CD4-positive, alpha-beta T cell treated with Interleukin-6 at 100 ng/mL for 8 hours (primary cell): ENCODE results near the gene INPP4B.

Source experiments
- DNase-seq: peaks from one replicate; pipeline ENCODE4 v3.0.0-alpha.2; 2020; ENCODE audit warnings: mixed read lengths, low spot score

Gene INPP4B

GRCh38 chr4:142572071-142572470 lies 274.0 kb downstream of the INPP4B start:
- no peak for DNase-seq

GRCh38 chr4:142567620-142568451 lies 278.3 kb downstream of the INPP4B start:
- DNase-seq: peak; percentile 39

- peak; percentile 77 for DNase-seq
Measured at GRCh38 chr4:142567199-142567598, 278.9 kb downstream of the INPP4B start.

- peak; percentile 20 for DNase-seq
Measured at GRCh38 chr4:142566777-142567176, 279.3 kb downstream of the INPP4B start.

GRCh38 chr4:142566243-142566642 lies 279.9 kb downstream of the INPP4B start:
- DNase-seq: no peak

- peak; percentile 62 for DNase-seq
Measured at GRCh38 chr4:142565771-142566170, 280.3 kb downstream of the INPP4B start.

- DNase-seq: no peak
Measured at GRCh38 chr4:142563682-142564291, 282.3 kb downstream of the INPP4B start.

- no peak for DNase-seq
Measured at GRCh38 chr4:142559986-142560385, 286.1 kb downstream of the INPP4B start.

GRCh38 chr4:142558851-142559250 lies 287.2 kb downstream of the INPP4B start:
- DNase-seq: no peak

GRCh38 chr4:142557239-142557801 lies 288.8 kb downstream of the INPP4B start:
- DNase-seq: no peak

GRCh38 chr4:142556570-142557238 lies 289.4 kb downstream of the INPP4B start:
- DNase-seq: no peak

GRCh38 chr4:142556048-142556447 lies 290.1 kb downstream of the INPP4B start:
- DNase-seq: no peak

- DNase-seq: no peak
Measured at GRCh38 chr4:142554412-142554811, 291.7 kb downstream of the INPP4B start.

- DNase-seq: no peak
Measured at GRCh38 chr4:142551517-142552305, 294.4 kb downstream of the INPP4B start.

GRCh38 chr4:142550965-142551364 lies 295.1 kb downstream of the INPP4B start:
- no peak for DNase-seq

- no peak for DNase-seq
Measured at GRCh38 chr4:142549726-142550463, 296.2 kb downstream of the INPP4B start.

- DNase-seq: no peak
Measured at GRCh38 chr4:142549248-142549647, 296.9 kb downstream of the INPP4B start.

GRCh38 chr4:142548491-142548890 lies 297.6 kb downstream of the INPP4B start:
- DNase-seq: no peak

GRCh38 chr4:142547974-142548373 lies 298.1 kb downstream of the INPP4B start:
- DNase-seq: no peak

GRCh38 chr4:142544594-142544993 lies 301.5 kb downstream of the INPP4B start:
- no peak for DNase-seq

- no peak for DNase-seq
Measured at GRCh38 chr4:142544039-142544438, 302.1 kb downstream of the INPP4B start.
